ENCODE measurements around the gene CROCC2. TPM values are rescaled to one million over a fixed set of nuclear protein-coding genes. Genes with fewer than 3 reads are reported as not detected.

Gene CROCC2
- total and polyA plus RNA-seq, 7 experiments from 2014 or later = 0.22 TPM; not detected in 6

DNA sequence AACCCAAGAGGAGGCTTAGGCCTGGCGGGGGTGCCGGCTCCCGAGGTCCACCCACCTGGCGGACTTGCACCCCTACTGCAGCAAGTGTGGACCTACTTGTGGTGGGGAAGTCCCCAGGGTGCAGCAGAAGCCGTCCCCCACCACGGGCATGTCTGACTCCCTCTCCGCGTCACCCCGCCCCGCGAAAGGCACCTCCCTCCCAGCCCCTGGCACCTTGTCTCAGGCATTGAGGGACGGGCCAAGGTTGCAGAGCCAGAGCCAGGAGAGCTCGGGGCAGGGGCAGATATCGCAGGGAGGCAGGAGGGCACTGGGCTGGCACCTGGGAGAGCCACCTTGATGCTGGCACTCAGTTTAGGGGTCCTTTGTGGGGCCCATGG, 19.0 kb downstream of the CROCC2 start:
- CTCF ChIA-PET = no interaction called here
- H3K4me3 Mint-ChIP-seq = no peak overlapping the region
- H3K27ac ChIP-seq (ENCODE audit: low read depth, low read length) = no peak overlapping the region
- H3K27me3 ChIP-seq (ENCODE audit: control insufficient read depth in 2 of 2, insufficient read depth in 2 of 2, low read length in 2 of 2) = no peaks in the 10 kb centered on the region
- POLR2A ChIA-PET = no interaction called here
- H3K4me1 ChIP-seq (ENCODE audit: control insufficient read depth in 2 of 2, insufficient read depth in 2 of 2, low read length in 2 of 2) = no peaks in the 10 kb centered on the region
- ATAC-seq (peak; percentile 33), DNase-seq (peak in 1 of 9 donors; percentile 19)
- no peak overlapping the region for H3K27ac Mint-ChIP-seq
- intact Hi-C loops (cut with micrococcal nuclease) = no loop called here
- H3K9me3 Mint-ChIP-seq = peaks cover 0 to 1% (median 0%) of the 10 kb centered on the region in 11 donors
- H3K36me3 ChIP-seq (ENCODE audit: control insufficient read depth in 2 of 3, insufficient read depth in 3 of 3, low read length in 3 of 3) = no peaks in the 10 kb centered on the region
- H3K27me3 Mint-ChIP-seq = peaks cover 0 to 4% (median 0%) of the 10 kb centered on the region in 5 donors
- no peak overlapping the region for H3K4me3 ChIP-seq (ENCODE audit: low read length)
- H3K36me3 Mint-ChIP-seq = no peaks in the 10 kb centered on the region
- no peaks in the 10 kb centered on the region for H3K4me1 Mint-ChIP-seq
- no peaks in the 10 kb centered on the region for H3K9me3 ChIP-seq (ENCODE audit: control insufficient read depth in 2 of 3, low read length in 3 of 3)

- Histone ChIP-seq H3K36me3 (ENCODE audit: control insufficient read depth in 2 of 3, insufficient read depth in 3 of 3, low read length in 3 of 3) (no peaks in the 10 kb centered on the region), H3K27ac (ENCODE audit: low read depth, low read length) (no peak overlapping the region), H3K9me3 (ENCODE audit: control insufficient read depth in 2 of 3, low read length in 3 of 3) (no peaks in the 10 kb centered on the region), H3K4me1 (ENCODE audit: control insufficient read depth in 2 of 2, insufficient read depth in 2 of 2, low read length in 2 of 2) (no peaks in the 10 kb centered on the region), H3K4me3 (ENCODE audit: low read length) (no peak overlapping the region), H3K27me3 (ENCODE audit: control insufficient read depth in 2 of 2, insufficient read depth in 2 of 2, low read length in 2 of 2) (no peaks in the 10 kb centered on the region)
- ATAC-seq = peak; percentile 20
- Mint-ChIP-seq H3K36me3 (no peaks in the 10 kb centered on the region), H3K27ac (no peak overlapping the region), H3K4me3 (no peak overlapping the region), H3K4me1 (no peaks in the 10 kb centered on the region), H3K27me3 (peaks cover 0 to 4% (median 0%) of the 10 kb centered on the region in 5 donors), H3K9me3 (peaks cover 0 to 1% (median 0%) of the 10 kb centered on the region in 11 donors)
- CTCF ChIA-PET = no interaction called here
- POLR2A ChIA-PET = no interaction called here
- intact Hi-C loops (cut with micrococcal nuclease) = no loop called here
- peak in 2 of 9 donors; percentile 3 to 20 for DNase-seq
Measured at GRCh38 chr2:240925568-240926515, 19.7 kb downstream of the CROCC2 start.

DNA sequence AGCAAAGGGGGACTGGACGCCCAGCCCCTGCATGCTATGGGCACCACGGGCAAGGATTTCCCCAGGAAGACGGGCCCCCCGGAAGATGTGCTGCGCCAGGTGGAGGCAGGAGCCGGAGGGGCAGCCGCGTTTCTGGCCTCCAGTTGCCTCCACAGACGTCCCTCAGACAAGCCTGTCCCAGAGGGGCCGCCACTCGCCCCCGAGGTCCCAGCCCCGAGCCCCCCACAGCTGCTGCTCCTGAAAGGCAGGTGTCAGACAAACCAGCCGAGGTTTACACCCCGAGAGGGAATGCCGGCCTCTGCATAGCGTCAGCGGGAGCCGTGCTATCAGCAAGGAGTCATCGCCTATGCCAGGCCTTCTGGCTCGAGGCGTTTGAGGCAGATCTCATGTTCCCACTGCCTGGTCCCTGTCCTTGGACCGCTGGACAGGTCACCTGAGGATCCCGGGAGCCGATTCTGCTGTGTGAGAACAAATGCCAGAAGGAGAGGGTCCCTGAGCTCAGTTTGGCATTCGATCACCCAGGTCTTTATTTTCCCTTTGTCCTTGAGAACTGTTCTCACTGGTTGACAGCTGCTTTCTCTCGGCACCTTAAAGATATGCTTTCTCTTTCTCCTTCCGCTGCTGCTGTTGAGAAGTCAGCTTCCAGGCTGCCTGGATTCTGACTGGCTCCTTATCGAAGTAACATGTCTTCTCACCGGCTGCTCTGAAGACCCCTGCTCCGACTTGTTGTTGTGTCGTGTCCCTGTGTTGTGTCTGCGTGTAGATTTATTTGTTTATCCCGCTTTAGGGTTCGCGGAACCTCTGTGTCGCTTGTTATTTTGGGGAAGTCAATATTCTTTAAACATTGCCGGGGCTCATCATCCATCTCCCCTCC, 20.6 kb downstream of the CROCC2 start:
- DNase-seq = peak in 2 of 9 donors; percentile 9 to 19
- peak overlapping the region in 1 of 9 donors; percentile 2 for H3K27ac Mint-ChIP-seq
- Histone ChIP-seq H3K27me3 (ENCODE audit: control insufficient read depth in 2 of 2, insufficient read depth in 2 of 2, low read length in 2 of 2) (no peaks in the 10 kb centered on the region), H3K4me3 (ENCODE audit: low read length) (no peak overlapping the region), H3K4me1 (ENCODE audit: control insufficient read depth in 2 of 2, insufficient read depth in 2 of 2, low read length in 2 of 2) (no peaks in the 10 kb centered on the region), H3K27ac (ENCODE audit: low read depth, low read length) (no peak overlapping the region), H3K36me3 (ENCODE audit: control insufficient read depth in 2 of 3, insufficient read depth in 3 of 3, low read length in 3 of 3) (no peaks in the 10 kb centered on the region), H3K9me3 (ENCODE audit: control insufficient read depth in 2 of 3, low read length in 3 of 3) (no peaks in the 10 kb centered on the region)
- intact Hi-C loops (cut with micrococcal nuclease) = no loop called here
- no peak overlapping the region for H3K4me3 Mint-ChIP-seq
- POLR2A ChIA-PET = no interaction called here
- ATAC-seq = no peak
- CTCF ChIA-PET = no interaction called here
- no peaks in the 10 kb centered on the region for H3K36me3 Mint-ChIP-seq
- H3K27me3 Mint-ChIP-seq = peaks cover 0 to 4% (median 0%) of the 10 kb centered on the region in 5 donors
- peaks cover 0 to 1% (median 0%) of the 10 kb centered on the region in 11 donors for H3K9me3 Mint-ChIP-seq
- H3K4me1 Mint-ChIP-seq = no peaks in the 10 kb centered on the region

GRCh38 chr2:240927390-240927781, 21.2 kb downstream of the CROCC2 start:
- no peak for DNase-seq
- Mint-ChIP-seq H3K27me3 (peaks cover 0 to 4% (median 0%) of the 10 kb centered on the region in 5 donors), H3K36me3 (no peaks in the 10 kb centered on the region), H3K9me3 (peaks cover 0 to 1% (median 0%) of the 10 kb centered on the region in 11 donors), H3K27ac (peak overlapping the region in 1 of 9 donors; percentile 2), H3K4me3 (no peak overlapping the region), H3K4me1 (no peaks in the 10 kb centered on the region)
- ChIA-PET CTCF (interaction anchor here (0.6 kb wide), 1 partner anchor 719 kb away, joined by 3 read pairs; no protein-coding TSS in a partner anchor), POLR2A (no interaction called here)
- Histone ChIP-seq H3K27me3 (ENCODE audit: control insufficient read depth in 2 of 2, insufficient read depth in 2 of 2, low read length in 2 of 2) (no peaks in the 10 kb centered on the region), H3K36me3 (ENCODE audit: control insufficient read depth in 2 of 3, insufficient read depth in 3 of 3, low read length in 3 of 3) (no peaks in the 10 kb centered on the region), H3K9me3 (ENCODE audit: control insufficient read depth in 2 of 3, low read length in 3 of 3) (no peaks in the 10 kb centered on the region), H3K27ac (ENCODE audit: low read depth, low read length) (no peak overlapping the region), H3K4me1 (ENCODE audit: control insufficient read depth in 2 of 2, insufficient read depth in 2 of 2, low read length in 2 of 2) (no peaks in the 10 kb centered on the region), H3K4me3 (ENCODE audit: low read length) (no peak overlapping the region)
- no peak for ATAC-seq
- intact Hi-C loops (cut with micrococcal nuclease) = no loop called here

DNA sequence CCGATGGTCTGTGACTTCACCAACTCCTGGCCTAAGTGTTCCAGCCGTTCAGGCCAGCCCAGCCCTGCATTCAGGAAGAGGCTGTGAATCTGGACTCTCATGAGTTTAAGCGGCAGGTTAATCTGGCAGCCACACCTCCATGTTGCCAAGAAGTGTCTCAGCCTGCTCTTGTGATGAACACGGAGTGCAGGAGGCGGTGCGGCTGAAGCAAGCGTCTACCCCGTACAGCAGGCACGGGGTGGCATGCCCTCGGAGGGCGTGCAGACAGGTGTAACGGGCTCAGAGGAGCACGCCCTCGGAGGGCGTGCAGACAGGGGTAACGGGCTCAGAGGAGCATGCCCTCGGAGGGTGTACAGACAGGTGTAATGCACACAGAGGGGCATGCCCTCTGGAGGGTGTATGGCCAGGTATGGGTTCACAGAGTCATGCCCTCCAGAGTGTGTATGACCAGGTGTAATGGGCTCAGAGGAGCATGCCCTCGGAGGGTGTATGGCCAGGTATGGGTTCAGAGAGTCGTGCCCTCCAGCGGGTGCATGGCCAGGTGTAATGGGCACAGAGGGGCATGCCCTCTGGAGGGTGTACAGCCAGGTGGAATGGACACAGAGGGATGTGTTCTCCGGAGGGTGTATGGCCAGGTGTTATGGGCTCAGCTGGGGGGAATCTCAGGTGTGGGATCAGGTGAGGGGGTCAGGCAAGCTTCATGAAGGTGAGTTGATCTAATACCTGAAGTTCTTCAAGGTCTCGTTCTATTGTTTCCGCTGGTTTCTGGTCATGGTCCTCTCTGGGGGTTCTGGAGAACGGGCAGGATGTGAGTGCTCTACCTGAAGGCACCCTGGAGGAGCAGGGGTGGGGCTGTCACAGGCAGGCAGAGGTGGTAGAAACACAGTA, 22.6 kb downstream of the CROCC2 start:
- no peak overlapping the region for H3K27ac Mint-ChIP-seq
- Histone ChIP-seq H3K27me3 (ENCODE audit: control insufficient read depth in 2 of 2, insufficient read depth in 2 of 2, low read length in 2 of 2) (no peaks in the 10 kb centered on the region), H3K9me3 (ENCODE audit: control insufficient read depth in 2 of 3, low read length in 3 of 3) (no peaks in the 10 kb centered on the region), H3K27ac (ENCODE audit: low read depth, low read length) (no peak overlapping the region), H3K4me1 (ENCODE audit: control insufficient read depth in 2 of 2, insufficient read depth in 2 of 2, low read length in 2 of 2) (no peaks in the 10 kb centered on the region), H3K4me3 (ENCODE audit: low read length) (no peak overlapping the region), H3K36me3 (ENCODE audit: control insufficient read depth in 2 of 3, insufficient read depth in 3 of 3, low read length in 3 of 3) (no peaks in the 10 kb centered on the region)
- no peak overlapping the region for H3K4me3 Mint-ChIP-seq
- ChIA-PET POLR2A (no interaction called here), CTCF (no interaction called here)
- H3K27me3 Mint-ChIP-seq = peaks cover 0 to 4% (median 0%) of the 10 kb centered on the region in 5 donors
- H3K4me1 Mint-ChIP-seq = no peaks in the 10 kb centered on the region
- no peaks in the 10 kb centered on the region for H3K36me3 Mint-ChIP-seq
- no peak for ATAC-seq
- peak in 2 of 9 donors; percentile 2 to 15 for DNase-seq
- H3K9me3 Mint-ChIP-seq = peaks cover 0 to 1% (median 0%) of the 10 kb centered on the region in 11 donors
- intact Hi-C loops (cut with micrococcal nuclease) = no loop called here

All from naive thymus-derived CD4-positive, alpha-beta T cell (primary cell).